GM10248 (cell line): ENCODE measurements around the gene RUNX1.

Experiments used
- CTCF ChIA-PET: fragments of 300-600 bp; sonication (Branson Sonifier 250); formaldehyde crosslinking; extraction: SDS; loops from one replicate; lab custom pipeline; 2021; ENCODE audit warnings: antibody characterized with exemption; lab: Yijun Ruan, JAX
- POLR2A ChIA-PET: fragments of 350-650 bp; sonication (Branson Sonifier 250); formaldehyde crosslinking; extraction: SDS; loops from one replicate; lab custom pipeline; 2020; ENCODE audit warnings: antibody characterized with exemption; lab: Yijun Ruan, JAX
- DNase-seq: peaks from one replicate; pipeline ENCODE4 v3.0.0; 2012; ENCODE audit errors: extremely low spot score
- TF ChIP-seq, protein P1 (sequence below): IDR thresholded peaks from 2 replicates; pipeline ENCODE4 v1.5.1; 2012; ENCODE audit warnings: mild to moderate bottlenecking, low read depth; ENCODE audit errors: extremely low read depth, missing control alignments, control extremely low read depth

RUNX1 gene

DNA sequence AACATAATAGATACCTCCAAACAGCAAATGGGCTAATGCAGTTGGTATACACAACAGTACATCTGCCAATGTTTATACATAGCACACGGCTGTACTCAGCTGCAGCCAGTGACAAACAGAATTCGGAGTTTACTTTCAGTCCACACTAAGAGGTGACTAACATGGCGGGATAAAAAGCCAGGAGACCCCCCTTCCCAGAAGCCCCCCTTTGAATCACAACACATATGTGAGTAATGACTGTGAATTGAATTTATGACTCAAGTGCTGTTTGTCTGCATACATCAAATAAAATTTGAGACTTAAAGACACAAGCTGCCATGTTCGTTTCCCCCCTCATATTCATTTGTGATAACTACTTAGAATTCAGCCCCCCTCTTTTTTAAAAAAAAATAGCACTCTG, 113.2 kb downstream of the RUNX1 start:
- no peak for DNase-seq
- TF ChIP-seq, protein P1, sequence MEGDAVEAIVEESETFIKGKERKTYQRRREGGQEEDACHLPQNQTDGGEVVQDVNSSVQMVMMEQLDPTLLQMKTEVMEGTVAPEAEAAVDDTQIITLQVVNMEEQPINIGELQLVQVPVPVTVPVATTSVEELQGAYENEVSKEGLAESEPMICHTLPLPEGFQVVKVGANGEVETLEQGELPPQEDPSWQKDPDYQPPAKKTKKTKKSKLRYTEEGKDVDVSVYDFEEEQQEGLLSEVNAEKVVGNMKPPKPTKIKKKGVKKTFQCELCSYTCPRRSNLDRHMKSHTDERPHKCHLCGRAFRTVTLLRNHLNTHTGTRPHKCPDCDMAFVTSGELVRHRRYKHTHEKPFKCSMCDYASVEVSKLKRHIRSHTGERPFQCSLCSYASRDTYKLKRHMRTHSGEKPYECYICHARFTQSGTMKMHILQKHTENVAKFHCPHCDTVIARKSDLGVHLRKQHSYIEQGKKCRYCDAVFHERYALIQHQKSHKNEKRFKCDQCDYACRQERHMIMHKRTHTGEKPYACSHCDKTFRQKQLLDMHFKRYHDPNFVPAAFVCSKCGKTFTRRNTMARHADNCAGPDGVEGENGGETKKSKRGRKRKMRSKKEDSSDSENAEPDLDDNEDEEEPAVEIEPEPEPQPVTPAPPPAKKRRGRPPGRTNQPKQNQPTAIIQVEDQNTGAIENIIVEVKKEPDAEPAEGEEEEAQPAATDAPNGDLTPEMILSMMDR, result no peak
- ChIA-PET CTCF (interaction anchor here (0.8 to 1.7 kb wide), 3 partner anchors 10 to 46 kb away, joined by 3 to 7 read pairs (median 5); no protein-coding TSS in a partner anchor), POLR2A (no interaction called here)

GRCh38 chr21:34935452-34935851, 113.7 kb downstream of the RUNX1 start:
- TF ChIP-seq, protein P1, result no peak
- POLR2A ChIA-PET, result no interaction called here
- no peak for DNase-seq
- CTCF ChIA-PET, result interaction anchor here (0.8 to 1.7 kb wide), 2 partner anchors 39 to 46 kb away, joined by 3 to 7 read pairs; no protein-coding TSS in a partner anchor

DNA sequence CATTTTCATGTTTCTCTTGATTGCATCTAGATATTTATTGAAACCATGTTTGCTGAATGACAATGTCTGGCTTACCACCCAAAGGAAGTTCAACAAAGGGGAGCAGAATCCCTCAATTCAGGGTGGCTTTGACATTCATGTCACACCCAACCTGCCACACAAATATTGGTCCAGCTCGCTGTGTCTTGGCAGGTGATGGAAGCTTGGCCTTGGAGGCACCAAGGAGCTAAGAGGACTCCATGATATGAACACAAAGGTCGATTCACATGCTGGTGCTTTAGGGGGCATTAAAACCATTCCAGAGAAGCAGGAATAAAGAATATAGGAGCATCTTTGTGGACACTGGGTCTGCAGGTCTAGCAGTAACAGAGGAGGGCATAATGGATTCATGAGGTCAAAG, 114.8 kb downstream of the RUNX1 start:
- ChIA-PET CTCF (interaction anchor here (1.1 to 1.7 kb wide), 2 partner anchors 38 to 66 kb away, joined by 3 to 7 read pairs; no protein-coding TSS in a partner anchor), POLR2A (no interaction called here)
- TF ChIP-seq, protein P1, result no peak
- DNase-seq, result no peak

GRCh38 chr21:34933609-34934335, 115.3 kb downstream of the RUNX1 start:
- TF ChIP-seq, protein P1, result no peak
- peak; percentile 41 for DNase-seq
- ChIA-PET CTCF (interaction anchor here (0.6 to 1.4 kb wide), 5 partner anchors 10 to 67 kb away, joined by 3 to 5 read pairs (median 3); no protein-coding TSS in a partner anchor), POLR2A (no interaction called here)

DNA sequence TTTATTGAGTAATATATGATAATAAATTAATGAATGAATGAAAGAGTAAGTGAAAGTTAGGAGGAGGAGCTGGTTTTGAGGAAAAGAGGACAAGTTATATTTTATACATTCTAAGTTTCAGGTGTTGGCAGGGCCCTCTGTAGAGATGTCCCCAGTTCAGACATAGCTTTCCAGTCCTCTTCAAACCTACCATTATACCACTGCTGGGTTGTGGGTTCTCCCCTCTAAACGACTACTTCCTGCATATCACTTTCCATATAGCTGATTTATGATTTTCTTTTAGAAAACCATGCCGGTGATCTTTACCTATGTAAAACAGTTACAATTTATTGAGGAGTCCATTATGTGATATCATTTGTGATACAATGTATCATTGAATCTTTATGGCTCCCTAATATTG, 116.9 kb downstream of the RUNX1 start:
- CTCF ChIA-PET, result interaction anchor here (1.1 kb wide), 1 partner anchor 11 kb away, joined by 4 read pairs; no protein-coding TSS in a partner anchor
- DNase-seq, result no peak
- TF ChIP-seq, protein P1, result no peak
- POLR2A ChIA-PET, result no interaction called here

GRCh38 chr21:34930971-34931370, 118.1 kb downstream of the RUNX1 start:
- ChIA-PET POLR2A (no interaction called here), CTCF (interaction anchor here (0.6 kb wide), 1 partner anchor 17 kb away, joined by 3 read pairs; no protein-coding TSS in a partner anchor)
- no peak for DNase-seq
- TF ChIP-seq, protein P1, result no peak
